GM21825 (cell line): ENCODE results near the gene CTNNBIP1.

Source experiments
- ATAC-seq: cut with Tn5 transposase; IDR thresholded peaks from one replicate; pipeline ENCODE4 v1.9.1; 2021; ENCODE audit warnings: mild to moderate bottlenecking, moderate library complexity; ENCODE audit not compliant: unreplicated experiment

Gene CTNNBIP1

DNA sequence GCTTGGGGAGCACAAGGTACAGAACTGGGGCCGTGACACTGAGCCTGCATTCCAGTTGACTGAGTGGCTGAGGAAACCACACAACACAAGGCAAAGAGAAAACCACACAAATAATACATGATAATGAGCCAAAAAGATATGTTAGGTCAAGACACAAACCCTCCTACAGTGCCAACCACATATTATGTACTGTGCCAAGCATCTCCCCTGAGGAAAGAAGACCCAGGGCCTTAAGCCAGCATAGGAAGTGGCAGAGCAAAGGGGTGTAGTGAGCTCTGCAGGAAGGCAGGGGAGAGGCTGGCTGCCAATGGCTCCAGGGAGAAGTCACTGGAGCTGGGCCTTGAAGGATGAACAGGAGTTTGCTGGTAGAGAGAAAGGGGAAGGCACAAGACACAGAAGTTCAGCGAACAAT lies 28.2 kb downstream of the CTNNBIP1 start:
- no peak for ATAC-seq

GRCh38 chr1:9878404-9878803 lies 31.7 kb downstream of the CTNNBIP1 start:
- ATAC-seq: no peak

- ATAC-seq: no peak
These were observed 32.1 kb downstream of the CTNNBIP1 start for GRCh38 chr1:9877962-9878361.

DNA sequence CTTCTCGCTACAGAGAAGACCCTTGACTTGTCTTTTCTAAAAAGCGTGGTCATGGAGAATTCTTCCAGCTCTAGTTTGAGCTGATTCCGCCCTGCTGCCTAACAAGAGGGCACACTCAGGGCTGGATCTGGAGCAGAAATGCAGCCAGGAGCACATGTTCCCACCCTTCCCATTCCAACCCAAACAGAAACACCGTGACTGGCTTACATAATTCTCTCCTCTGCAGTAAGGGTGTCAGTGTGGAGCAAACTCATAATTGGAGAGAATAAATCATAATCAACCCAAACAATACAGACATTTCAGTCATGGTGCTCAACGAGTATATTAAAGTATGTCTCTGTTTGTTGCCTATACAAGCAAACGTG lies 34.5 kb downstream of the CTNNBIP1 start:
- ATAC-seq: no peak

DNA sequence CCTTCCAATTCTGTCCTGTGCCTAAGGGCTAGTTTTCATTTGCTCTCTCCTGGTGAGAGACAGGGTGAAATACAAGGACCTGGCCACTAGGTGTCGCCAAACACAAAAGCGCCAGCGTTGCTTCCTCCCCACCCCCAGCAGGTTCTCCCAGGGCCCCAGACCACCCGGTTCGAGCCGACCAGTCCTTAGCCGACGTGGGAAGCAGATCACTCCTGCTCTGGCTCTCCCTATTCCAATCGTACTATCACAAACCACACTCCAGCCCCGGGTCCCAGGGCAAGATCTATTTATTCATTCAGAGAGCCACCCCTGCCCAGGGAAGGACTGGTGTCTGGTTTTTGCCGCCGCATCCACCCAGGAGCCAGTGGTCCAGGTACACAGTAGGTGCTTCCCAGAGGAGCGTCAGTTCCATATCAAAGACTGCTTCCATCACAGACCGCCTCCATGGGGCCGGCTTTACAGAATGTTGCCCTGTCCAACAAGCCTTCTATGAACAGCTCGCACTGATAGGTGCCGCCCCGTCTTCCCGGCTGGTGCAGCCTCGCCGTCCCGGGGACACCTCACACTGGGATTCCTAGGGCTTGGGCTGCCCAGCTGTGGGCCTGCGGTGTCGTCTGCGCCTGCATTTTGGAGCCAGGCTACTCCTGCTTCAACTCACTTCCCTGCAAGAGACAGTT lies 35.0 kb downstream of the CTNNBIP1 start:
- ATAC-seq: no peak

- ATAC-seq: no peak
These were observed 35.7 kb downstream of the CTNNBIP1 start for GRCh38 chr1:9874412-9874811.

DNA sequence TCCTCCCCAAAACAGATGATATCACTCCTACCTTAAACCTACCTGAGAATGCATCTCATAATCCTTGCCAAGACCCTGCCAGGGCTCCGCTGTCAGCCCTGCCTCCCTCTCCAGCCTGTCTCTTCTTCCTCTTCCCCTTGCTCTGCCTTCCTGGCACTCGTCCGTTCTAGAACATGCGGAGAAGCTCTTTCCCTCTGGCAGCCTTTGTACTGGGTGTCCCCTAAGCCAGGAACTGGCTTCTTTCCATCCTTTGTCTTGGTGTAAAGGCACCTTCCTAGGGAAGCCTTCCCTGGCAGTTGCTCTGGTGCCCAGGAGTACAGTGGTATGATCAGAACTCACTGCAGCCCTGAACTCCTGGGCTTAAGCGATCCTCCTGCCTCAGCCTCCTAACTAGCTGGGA lies 36.1 kb downstream of the CTNNBIP1 start:
- ATAC-seq: no peak

DNA sequence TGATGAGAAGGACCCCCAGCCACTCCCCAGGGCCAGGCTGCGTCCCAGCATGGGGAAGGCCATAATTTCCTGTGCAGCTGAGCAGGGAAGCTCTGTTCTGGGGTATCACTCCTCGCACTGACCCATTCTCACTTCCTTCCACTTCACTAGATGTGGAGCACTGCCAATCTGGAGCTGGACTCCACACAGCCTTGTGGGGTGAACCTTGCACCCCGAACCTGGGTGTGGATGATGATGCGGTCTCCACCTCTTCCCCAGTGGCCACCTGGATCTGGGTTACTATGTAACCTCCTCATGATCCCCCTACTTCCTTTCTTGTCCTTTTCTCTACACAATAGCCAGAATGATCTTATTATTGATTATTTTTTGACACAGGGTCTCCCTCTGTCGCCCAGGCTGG lies 36.7 kb downstream of the CTNNBIP1 start:
- no peak for ATAC-seq

GRCh38 chr1:9872430-9873165 lies 37.5 kb downstream of the CTNNBIP1 start:
- ATAC-seq: no peak

GRCh38 chr1:9871707-9872425 lies 38.2 kb downstream of the CTNNBIP1 start:
- no peak for ATAC-seq

- ATAC-seq: no peak
These were observed 39.0 kb downstream of the CTNNBIP1 start for GRCh38 chr1:9871021-9871420.

- ATAC-seq: no peak
These were observed 39.5 kb downstream of the CTNNBIP1 start for GRCh38 chr1:9870572-9870971.

DNA sequence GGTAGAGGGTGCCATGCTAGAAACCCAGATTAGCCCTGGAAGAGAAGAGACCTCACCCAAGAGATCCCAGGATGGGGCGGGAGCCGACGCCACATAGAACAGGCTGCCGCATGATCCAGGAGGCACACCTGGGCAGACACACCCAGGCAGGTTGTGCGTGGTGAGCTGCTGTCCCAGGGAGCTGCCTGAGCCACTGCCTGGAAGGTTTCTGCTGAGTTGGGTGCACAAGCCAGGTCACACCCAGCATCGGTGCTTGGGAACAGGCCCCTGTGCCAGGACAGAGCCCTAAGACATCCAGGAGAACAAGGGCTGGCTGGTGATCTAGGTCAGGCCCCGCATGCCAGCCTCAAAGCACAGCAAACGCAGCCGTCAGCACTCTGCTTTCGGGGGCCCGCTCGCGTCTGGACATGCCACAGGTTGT lies 40.2 kb downstream of the CTNNBIP1 start:
- ATAC-seq: no peak

- no peak for ATAC-seq
These were observed 41.9 kb downstream of the CTNNBIP1 start for GRCh38 chr1:9868244-9868590.

GRCh38 chr1:9867408-9868243 lies 42.4 kb downstream of the CTNNBIP1 start:
- no peak for ATAC-seq

DNA sequence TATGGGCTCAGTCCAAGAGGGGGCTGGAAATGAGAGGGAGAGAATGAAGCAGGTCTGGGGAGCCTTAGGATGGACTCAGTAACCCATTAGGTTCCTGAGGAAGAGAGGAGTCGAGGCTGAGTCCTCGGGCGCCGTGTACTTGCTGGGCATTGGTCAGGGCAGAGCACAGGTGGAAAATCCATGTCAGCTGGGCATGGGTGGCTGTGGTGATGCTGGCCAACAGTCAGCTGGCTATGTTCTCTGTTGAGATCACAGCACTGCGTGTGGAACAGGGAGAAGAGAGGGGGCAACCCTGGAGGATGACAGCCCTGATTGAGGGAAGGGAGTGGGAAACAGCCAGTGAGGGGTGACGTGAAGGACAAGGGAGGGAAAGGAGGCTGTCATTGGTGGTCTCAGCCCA lies 43.2 kb downstream of the CTNNBIP1 start:
- no peak for ATAC-seq

DNA sequence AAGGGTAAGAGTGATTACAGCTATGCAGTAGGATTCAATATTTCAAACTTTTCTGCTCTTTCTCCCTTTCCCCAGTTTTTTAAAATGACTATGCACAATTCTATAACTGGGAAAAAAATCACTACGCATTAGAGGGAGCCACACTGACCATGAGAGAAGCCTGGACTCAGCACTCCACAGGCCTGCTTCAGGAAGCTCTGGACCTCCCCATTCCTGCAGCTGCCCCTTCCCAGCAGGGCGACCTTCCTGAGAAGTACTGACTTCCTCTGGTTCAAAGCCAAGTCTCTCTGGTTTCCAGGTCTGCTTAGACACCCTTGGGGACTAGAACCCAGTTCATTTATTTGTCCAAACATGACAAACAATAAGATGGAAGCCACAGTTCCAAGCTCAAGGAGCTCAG lies 44.3 kb downstream of the CTNNBIP1 start:
- ATAC-seq: no peak

- no peak for ATAC-seq
These were observed 46.7 kb downstream of the CTNNBIP1 start for GRCh38 chr1:9863371-9863770.

- no peak for ATAC-seq
These were observed 48.7 kb downstream of the CTNNBIP1 start for GRCh38 chr1:9861360-9861759.

- ATAC-seq: no peak
These were observed 49.2 kb downstream of the CTNNBIP1 start for GRCh38 chr1:9860887-9861286.

GRCh38 chr1:9859281-9860014 lies 50.6 kb downstream of the CTNNBIP1 start:
- no peak for ATAC-seq
